GM12874 (cell line): ENCODE measurements around the gene KLHL10.

ENCODE experiments used
- TF ChIP-seq, protein P1 (sequence below): IDR thresholded peaks from 2 replicates; pipeline ENCODE4 v1.5.1; 2011; ENCODE audit warnings: low read depth, mild to moderate bottlenecking, control low read depth, low read length, moderate library complexity; ENCODE audit not compliant: insufficient read depth

The KLHL10 gene

DNA sequence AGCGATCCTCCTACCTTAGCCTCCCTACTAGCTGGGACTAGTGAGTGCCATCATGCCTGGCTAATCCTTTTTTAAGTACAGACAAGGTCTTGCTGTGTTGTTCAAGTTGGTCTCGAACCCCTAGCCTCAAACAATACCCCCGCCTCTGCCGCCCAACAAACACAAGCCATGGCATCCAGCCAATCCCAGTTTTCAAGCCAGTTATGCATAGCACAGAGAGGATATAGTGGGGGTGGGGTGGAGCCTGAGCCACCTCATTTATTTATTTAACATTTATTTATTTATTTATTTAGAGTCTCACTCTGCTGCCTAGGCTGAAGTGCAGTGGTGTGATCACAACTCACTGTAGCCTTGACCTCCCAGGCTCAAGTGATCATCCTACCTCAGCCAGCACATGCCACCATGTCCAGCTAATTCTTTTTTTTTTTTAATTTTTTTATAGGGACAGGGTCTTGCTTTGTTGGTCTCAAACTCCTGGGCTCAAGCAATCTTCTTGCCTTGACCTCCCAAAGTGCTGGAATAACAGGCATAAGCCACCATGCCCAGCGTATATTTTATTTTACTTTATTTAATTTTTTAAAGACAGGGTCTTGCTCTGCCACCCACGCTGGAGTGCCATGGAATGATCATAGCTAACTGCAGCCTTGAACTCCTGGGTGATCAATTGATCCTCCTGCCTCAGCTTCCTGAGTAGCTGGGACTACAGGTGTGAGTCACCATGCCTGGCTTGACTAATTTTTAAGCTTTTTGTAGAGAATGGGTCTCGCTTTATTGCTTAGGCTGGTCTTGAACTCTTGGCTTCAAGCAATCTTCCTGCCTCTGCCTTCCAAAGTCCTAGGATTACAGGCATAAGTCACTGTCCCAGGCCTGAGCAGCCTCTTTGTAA is 53.8 kb downstream of the KLHL10 start:
- TF ChIP-seq, protein P1, sequence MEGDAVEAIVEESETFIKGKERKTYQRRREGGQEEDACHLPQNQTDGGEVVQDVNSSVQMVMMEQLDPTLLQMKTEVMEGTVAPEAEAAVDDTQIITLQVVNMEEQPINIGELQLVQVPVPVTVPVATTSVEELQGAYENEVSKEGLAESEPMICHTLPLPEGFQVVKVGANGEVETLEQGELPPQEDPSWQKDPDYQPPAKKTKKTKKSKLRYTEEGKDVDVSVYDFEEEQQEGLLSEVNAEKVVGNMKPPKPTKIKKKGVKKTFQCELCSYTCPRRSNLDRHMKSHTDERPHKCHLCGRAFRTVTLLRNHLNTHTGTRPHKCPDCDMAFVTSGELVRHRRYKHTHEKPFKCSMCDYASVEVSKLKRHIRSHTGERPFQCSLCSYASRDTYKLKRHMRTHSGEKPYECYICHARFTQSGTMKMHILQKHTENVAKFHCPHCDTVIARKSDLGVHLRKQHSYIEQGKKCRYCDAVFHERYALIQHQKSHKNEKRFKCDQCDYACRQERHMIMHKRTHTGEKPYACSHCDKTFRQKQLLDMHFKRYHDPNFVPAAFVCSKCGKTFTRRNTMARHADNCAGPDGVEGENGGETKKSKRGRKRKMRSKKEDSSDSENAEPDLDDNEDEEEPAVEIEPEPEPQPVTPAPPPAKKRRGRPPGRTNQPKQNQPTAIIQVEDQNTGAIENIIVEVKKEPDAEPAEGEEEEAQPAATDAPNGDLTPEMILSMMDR = no peak

DNA sequence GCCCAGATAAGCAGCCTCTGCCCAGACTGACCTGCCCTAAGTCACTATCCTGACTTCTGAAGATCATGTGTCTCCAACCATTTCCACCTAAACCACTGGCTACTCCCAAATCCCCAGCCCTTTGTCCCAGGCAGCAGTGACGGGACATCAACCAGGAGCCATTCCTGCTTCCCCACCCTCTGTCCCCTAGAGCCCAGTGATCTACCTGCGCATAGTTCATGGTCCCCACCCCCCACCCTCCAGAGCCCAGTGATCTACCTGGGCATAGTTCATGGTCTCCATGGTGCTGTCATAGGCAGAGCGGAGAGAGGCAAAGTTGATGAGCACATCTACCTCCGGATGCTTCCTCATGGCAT is 54.4 kb downstream of the KLHL10 start:
- TF ChIP-seq, protein P1 = no peak

DNA sequence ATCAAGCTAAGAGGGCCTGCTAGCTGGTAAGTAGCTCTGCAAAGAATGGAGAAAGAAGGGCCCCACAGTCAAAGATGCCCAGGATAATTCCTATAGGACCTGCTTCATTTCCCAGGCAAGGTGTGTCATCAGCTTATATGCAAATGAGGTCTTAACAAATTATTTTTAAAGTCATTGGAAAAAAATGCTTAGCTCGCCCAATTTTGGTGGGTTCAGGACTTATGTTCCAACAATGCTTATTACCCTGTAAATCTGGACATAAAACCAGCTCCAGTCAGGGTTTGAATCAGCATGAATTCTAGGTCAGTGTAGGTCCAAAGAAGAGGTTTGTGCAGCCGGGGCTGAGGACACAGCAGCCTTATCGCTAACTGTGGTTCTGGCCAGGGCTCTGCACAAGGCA is 55.8 kb downstream of the KLHL10 start:
- TF ChIP-seq, protein P1 = no peak

DNA sequence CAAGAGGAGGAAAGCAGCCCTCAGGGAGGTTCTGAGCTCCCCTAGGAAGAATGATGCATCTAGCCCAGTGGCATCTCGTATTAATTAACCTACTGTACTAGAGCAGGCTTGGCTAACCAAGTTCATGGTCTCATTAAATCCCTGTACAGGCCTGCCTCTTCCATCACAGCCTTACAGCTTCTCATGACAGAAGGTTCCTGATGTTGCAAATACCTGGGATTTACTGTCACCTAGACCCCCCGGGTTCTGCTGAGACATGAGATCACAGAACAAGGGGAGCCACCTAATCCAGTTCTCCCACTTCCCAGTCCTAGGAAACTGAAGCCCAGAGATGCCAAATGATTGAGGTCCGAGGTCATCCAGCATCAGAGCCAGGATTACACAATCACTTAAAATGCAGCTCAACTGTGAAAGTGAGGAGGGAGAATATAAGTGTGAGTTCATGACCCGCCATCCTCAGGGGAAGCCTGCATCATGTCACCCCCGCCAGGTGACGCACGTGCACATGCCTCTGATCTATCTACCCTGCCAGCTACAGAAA is 57.2 kb downstream of the KLHL10 start:
- TF ChIP-seq, protein P1 = no peak

DNA sequence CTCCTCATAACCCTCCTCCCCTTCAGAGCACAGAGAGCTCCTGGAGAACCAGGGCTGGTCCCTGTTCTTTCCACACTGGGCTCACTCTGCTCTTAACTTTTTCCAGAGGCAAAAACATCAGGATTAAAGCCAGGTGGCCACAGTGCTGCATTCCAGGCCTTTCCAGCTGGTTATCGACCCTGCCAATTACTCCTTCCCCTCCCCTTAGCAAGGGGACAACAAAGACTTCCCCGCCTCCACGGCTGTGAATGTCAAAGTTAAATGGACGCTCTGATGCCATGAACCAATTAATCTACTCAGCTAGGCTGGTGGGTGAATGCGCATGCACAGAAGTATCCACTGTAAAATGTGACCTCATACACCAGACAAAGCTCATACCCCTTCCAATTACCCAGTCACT is 58.0 kb downstream of the KLHL10 start:
- TF ChIP-seq, protein P1 = no peak

DNA sequence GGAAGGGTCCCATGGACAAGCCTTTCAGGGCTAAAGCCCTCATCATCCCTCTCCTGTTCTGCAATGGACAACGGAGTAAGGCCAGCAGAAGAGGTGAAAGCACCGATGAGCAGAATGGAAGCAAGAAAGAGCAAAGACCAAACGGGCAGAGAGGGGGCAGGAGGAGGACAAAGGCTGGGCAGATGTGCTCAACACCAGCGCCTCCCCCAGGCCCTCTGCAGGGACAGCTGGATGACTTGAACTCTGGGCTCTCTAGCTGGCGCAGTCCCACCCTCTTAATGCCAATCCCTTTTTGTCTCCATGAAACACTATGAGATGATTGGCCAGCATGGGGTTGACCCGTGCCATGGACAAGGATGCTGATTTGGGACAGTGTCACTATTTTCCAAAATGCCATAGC is 59.1 kb downstream of the KLHL10 start:
- TF ChIP-seq, protein P1 = no peak
